Measurements from ENCODE around the gene SETD2.

- TF ChIP-seq TCF4 (CRISPR knock-in tag; IDR thresholded peaks at IDR 0.05; ENCODE audit: borderline replicate concordance) (no peak), SNAI2 (CRISPR knock-in tag; IDR thresholded peaks at IDR 0.05) (no peak), ESRRG (CRISPR knock-in tag; IDR thresholded peaks at IDR 0.05) (no peak), ZFP3 (CRISPR knock-in tag; IDR thresholded peaks at IDR 0.05) (no peak), CREB5 (CRISPR knock-in tag; IDR thresholded peaks at IDR 0.05; ENCODE audit: low read depth) (no peak), CSDC2 (CRISPR knock-in tag; IDR thresholded peaks at IDR 0.05) (no peak), PATZ1 (CRISPR knock-in tag; IDR thresholded peaks at IDR 0.05; ENCODE audit: borderline replicate concordance) (no peak), OSR1 (CRISPR knock-in tag; IDR thresholded peaks at IDR 0.05) (no peak), CSRNP3 (CRISPR knock-in tag; IDR thresholded peaks at IDR 0.05) (no peak), TSHZ2 (CRISPR knock-in tag; IDR thresholded peaks at IDR 0.05) (no peak), BACH2 (CRISPR knock-in tag; IDR thresholded peaks at IDR 0.05; ENCODE audit: borderline replicate concordance) (no peak), GLIS3 (CRISPR knock-in tag; IDR thresholded peaks at IDR 0.05) (no peak)
Observed at GRCh38 chr3:47011371-47011770, 152.5 kb downstream of the SETD2 start.
